WTC11 (cell line): ENCODE data around the gene TFF1. TPM values are rescaled to one million over a fixed set of nuclear protein-coding genes. Genes with fewer than 3 reads are reported as not detected.
A peak's percentile ranks its signal among the peaks of the same experiment; 100 is the strongest.

Experiments used
- ATAC-seq: fragments of 200-7000 bp; cut with Tn5 transposase; 2 replicates; pipeline ENCODE4 v1.10.0; 2021; ENCODE audit warnings: mild to moderate bottlenecking, moderate library complexity
- CTCF ChIA-PET: fragments of 300-600 bp; sonication (Branson Sonifier 250); formaldehyde crosslinking; loops from one replicate; lab custom pipeline; 2021; ENCODE audit warnings: antibody characterized with exemption; lab: Charles Lee
- POLR2A ChIA-PET: fragments of 350-600 bp; sonication (Branson Sonifier 250); formaldehyde crosslinking; loops from one replicate; lab custom pipeline; 2021; ENCODE audit warnings: antibody characterized with exemption; lab: Charles Lee
- DNase-seq: peaks from one replicate; pipeline ENCODE4 v3.0.0; 2021; ENCODE audit warnings: low spot score
- H3K27ac Mint-ChIP-seq: 2 replicates; pipeline ENCODE4 v1.8.0; 2021; ENCODE audit warnings: mixed read lengths
- H3K27me3 Mint-ChIP-seq: 2 replicates; pipeline ENCODE4 v1.8.0; 2021; ENCODE audit warnings: low read depth, mild to moderate bottlenecking, moderate library complexity, mixed read lengths
- H3K36me3 Mint-ChIP-seq: 2 replicates; pipeline ENCODE4 v1.8.0; 2021; ENCODE audit warnings: mixed read lengths
- H3K4me1 Mint-ChIP-seq: 2 replicates; pipeline ENCODE4 v1.8.0; 2022; ENCODE audit warnings: mixed read lengths
- H3K4me3 Mint-ChIP-seq: 2 replicates; pipeline ENCODE4 v1.8.0; 2021; ENCODE audit warnings: mild to moderate bottlenecking, moderate library complexity, mixed read lengths
- H3K9me3 Mint-ChIP-seq: 2 replicates; pipeline ENCODE4 v1.8.0; 2021; ENCODE audit warnings: mixed read lengths
- CBFB ChIP-seq: sonication (generic); formaldehyde crosslinking; IDR thresholded peaks from 2 replicates; pipeline ENCODE4 v1.8.1; 2022; ENCODE audit warnings: mild to moderate bottlenecking, low read depth, missing genetic modification reagents
- ELF4 ChIP-seq: sonication (generic); formaldehyde crosslinking; IDR thresholded peaks from 2 replicates; pipeline ENCODE4 v1.8.1; 2022; ENCODE audit warnings: low read depth, mild to moderate bottlenecking, moderate library complexity, missing genetic modification reagents
- GABPB1 ChIP-seq: sonication (generic); formaldehyde crosslinking; IDR thresholded peaks from 2 replicates; pipeline ENCODE4 v1.8.1; 2023; ENCODE audit warnings: mild to moderate bottlenecking, missing genetic modification reagents
- JAZF1 ChIP-seq: fragments of 250-450 bp; sonication (Bioruptor Pico); IDR thresholded peaks from 2 replicates; pipeline ENCODE4 v1.9.0; 2021; ENCODE audit warnings: moderate library complexity, mild to moderate bottlenecking, inconsistent platforms
- NFATC4 ChIP-seq: fragments of 250-450 bp; sonication (Bioruptor Pico); IDR thresholded peaks from 2 replicates; pipeline ENCODE4 v1.9.0; 2021; ENCODE audit warnings: mild to moderate bottlenecking
- TEAD1 ChIP-seq: sonication (generic); formaldehyde crosslinking; IDR thresholded peaks from 2 replicates; pipeline ENCODE4 v1.8.0; 2022; ENCODE audit warnings: mild to moderate bottlenecking, missing genetic modification reagents
- TEAD4 ChIP-seq: sonication (generic); formaldehyde crosslinking; IDR thresholded peaks from 2 replicates; pipeline ENCODE4 v1.8.0; 2022; ENCODE audit warnings: mild to moderate bottlenecking, missing genetic modification reagents
- ZNF263 ChIP-seq: sonication (generic); formaldehyde crosslinking; IDR thresholded peaks from 2 replicates; pipeline ENCODE4 v1.8.1; 2022; ENCODE audit warnings: low read depth, mild to moderate bottlenecking, moderate library complexity, missing genetic modification reagents
- ZNF423 ChIP-seq: fragments of 250-450 bp; sonication (Bioruptor Pico); IDR thresholded peaks from 2 replicates; pipeline ENCODE4 v2.1.2; 2022; ENCODE audit warnings: mild to moderate bottlenecking, moderate library complexity
- total RNA-seq: library from RNA; stranded (reverse); gene quantifications from 3 replicates; pipeline ENCODE4 v1.2.3, GENCODE V29; 2021
- TF ChIP-seq, protein P1 (sequence below): sonication (generic); formaldehyde crosslinking; conservative IDR thresholded peaks from 2 replicates; pipeline ENCODE4 v1.8.1; 2023; ENCODE audit warnings: mild to moderate bottlenecking, low read depth, missing genetic modification reagents, moderate library complexity
- TF ChIP-seq, protein P2 (sequence below): sonication (generic); formaldehyde crosslinking; IDR thresholded peaks from 2 replicates; pipeline ENCODE4 v1.8.0; 2022; ENCODE audit warnings: mild to moderate bottlenecking, missing genetic modification reagents
- TF ChIP-seq, protein P3 (sequence below): fragments of 250-450 bp; sonication (Bioruptor Pico); IDR thresholded peaks from 2 replicates; pipeline ENCODE4 v1.9.0; 2021; ENCODE audit warnings: moderate library complexity, mild to moderate bottlenecking, inconsistent platforms, borderline replicate concordance
- TF ChIP-seq, protein P4 (sequence below): fragments of 250-450 bp; sonication (Bioruptor Pico); IDR thresholded peaks from 2 replicates; pipeline ENCODE4 v1.9.0; 2021; ENCODE audit warnings: mild to moderate bottlenecking
- TF ChIP-seq, protein P5 (sequence below): fragments of 250-450 bp; sonication (Bioruptor Pico); IDR thresholded peaks from 2 replicates; pipeline ENCODE4 v1.8.0; 2021; ENCODE audit warnings: mild to moderate bottlenecking
- TF ChIP-seq, protein P6 (sequence below): sonication (generic); formaldehyde crosslinking; IDR thresholded peaks from 2 replicates; pipeline ENCODE4 v1.8.1; 2022; ENCODE audit warnings: low read depth, missing genetic modification reagents, borderline replicate concordance

Gene TFF1
- total RNA-seq, 1 experiment from 2014 or later = 0.81 TPM

DNA sequence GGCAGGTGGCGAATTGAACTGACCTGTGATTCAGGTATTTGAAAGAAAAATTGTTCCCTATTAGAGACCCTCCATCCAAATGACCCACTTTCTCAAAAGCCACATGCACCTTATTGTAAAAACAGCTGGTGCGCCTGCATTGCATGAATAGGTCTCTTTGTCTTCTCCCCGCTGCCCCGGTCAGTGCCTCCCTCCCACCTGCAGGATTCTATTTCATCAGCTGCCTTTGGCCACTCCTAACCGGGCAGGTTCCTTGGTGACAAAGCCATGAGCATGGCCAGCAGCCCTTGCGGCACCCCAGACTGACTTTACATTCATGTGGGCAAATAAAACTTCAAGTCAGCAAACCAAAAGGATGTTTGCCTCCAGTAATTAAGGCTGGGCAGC, 23.1 kb upstream of the TFF1 start:
- TF ChIP-seq, protein P1, sequence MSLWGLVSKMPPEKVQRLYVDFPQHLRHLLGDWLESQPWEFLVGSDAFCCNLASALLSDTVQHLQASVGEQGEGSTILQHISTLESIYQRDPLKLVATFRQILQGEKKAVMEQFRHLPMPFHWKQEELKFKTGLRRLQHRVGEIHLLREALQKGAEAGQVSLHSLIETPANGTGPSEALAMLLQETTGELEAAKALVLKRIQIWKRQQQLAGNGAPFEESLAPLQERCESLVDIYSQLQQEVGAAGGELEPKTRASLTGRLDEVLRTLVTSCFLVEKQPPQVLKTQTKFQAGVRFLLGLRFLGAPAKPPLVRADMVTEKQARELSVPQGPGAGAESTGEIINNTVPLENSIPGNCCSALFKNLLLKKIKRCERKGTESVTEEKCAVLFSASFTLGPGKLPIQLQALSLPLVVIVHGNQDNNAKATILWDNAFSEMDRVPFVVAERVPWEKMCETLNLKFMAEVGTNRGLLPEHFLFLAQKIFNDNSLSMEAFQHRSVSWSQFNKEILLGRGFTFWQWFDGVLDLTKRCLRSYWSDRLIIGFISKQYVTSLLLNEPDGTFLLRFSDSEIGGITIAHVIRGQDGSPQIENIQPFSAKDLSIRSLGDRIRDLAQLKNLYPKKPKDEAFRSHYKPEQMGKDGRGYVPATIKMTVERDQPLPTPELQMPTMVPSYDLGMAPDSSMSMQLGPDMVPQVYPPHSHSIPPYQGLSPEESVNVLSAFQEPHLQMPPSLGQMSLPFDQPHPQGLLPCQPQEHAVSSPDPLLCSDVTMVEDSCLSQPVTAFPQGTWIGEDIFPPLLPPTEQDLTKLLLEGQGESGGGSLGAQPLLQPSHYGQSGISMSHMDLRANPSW (CRISPR knock-in tag) = no peak
- TF ChIP-seq ELF4 (CRISPR knock-in tag) (no peak), TEAD1 (CRISPR knock-in tag) (no peak), GABPB1 (CRISPR knock-in tag) (peak; percentile 98), NFATC4 (CRISPR knock-in tag) (no peak)
- TF ChIP-seq, protein P2, sequence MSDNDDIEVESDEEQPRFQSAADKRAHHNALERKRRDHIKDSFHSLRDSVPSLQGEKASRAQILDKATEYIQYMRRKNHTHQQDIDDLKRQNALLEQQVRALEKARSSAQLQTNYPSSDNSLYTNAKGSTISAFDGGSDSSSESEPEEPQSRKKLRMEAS (CRISPR knock-in tag) = peak; percentile 56; the same call in 1 of the 2 replicates
- TF ChIP-seq, protein P3, sequence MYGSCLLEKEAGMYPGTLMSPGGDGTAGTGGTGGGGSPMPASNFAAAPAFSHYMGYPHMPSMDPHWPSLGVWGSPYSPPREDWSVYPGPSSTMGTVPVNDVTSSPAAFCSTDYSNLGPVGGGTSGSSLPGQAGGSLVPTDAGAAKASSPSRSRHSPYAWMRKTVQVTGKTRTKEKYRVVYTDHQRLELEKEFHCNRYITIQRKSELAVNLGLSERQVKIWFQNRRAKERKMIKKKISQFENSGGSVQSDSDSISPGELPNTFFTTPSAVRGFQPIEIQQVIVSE (CRISPR knock-in tag) = no peak
- TF ChIP-seq, protein P4, sequence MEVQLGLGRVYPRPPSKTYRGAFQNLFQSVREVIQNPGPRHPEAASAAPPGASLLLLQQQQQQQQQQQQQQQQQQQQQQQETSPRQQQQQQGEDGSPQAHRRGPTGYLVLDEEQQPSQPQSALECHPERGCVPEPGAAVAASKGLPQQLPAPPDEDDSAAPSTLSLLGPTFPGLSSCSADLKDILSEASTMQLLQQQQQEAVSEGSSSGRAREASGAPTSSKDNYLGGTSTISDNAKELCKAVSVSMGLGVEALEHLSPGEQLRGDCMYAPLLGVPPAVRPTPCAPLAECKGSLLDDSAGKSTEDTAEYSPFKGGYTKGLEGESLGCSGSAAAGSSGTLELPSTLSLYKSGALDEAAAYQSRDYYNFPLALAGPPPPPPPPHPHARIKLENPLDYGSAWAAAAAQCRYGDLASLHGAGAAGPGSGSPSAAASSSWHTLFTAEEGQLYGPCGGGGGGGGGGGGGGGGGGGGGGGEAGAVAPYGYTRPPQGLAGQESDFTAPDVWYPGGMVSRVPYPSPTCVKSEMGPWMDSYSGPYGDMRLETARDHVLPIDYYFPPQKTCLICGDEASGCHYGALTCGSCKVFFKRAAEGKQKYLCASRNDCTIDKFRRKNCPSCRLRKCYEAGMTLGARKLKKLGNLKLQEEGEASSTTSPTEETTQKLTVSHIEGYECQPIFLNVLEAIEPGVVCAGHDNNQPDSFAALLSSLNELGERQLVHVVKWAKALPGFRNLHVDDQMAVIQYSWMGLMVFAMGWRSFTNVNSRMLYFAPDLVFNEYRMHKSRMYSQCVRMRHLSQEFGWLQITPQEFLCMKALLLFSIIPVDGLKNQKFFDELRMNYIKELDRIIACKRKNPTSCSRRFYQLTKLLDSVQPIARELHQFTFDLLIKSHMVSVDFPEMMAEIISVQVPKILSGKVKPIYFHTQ = no peak
- Mint-ChIP-seq H3K27me3 (peaks cover 8% of the 10 kb centered on the region; the same call in 1 of the 2 replicates), H3K4me1 (peaks cover 31% of the 10 kb centered on the region), H3K9me3 (0 out of 2 replicates have a peak, but pooled peaks cover 5% of the 10 kb centered on the region), H3K36me3 (no peaks in the 10 kb centered on the region; the same call in 1 of the 2 replicates), H3K27ac (peak overlapping the region; percentile 74), H3K4me3 (no peak overlapping the region)
- ATAC-seq = peak; percentile 61
- POLR2A ChIA-PET = interaction anchor here (1.0 kb wide), 1 partner anchor 15 kb away, joined by 3 read pairs; no protein-coding TSS in a partner anchor
- CTCF ChIA-PET = interaction anchor here (0.6 to 2.9 kb wide), 8 partner anchors 15 to 205 kb away, joined by 3 to 20 read pairs (median 4); no protein-coding TSS in a partner anchor
- peak; percentile 38 for DNase-seq

DNA sequence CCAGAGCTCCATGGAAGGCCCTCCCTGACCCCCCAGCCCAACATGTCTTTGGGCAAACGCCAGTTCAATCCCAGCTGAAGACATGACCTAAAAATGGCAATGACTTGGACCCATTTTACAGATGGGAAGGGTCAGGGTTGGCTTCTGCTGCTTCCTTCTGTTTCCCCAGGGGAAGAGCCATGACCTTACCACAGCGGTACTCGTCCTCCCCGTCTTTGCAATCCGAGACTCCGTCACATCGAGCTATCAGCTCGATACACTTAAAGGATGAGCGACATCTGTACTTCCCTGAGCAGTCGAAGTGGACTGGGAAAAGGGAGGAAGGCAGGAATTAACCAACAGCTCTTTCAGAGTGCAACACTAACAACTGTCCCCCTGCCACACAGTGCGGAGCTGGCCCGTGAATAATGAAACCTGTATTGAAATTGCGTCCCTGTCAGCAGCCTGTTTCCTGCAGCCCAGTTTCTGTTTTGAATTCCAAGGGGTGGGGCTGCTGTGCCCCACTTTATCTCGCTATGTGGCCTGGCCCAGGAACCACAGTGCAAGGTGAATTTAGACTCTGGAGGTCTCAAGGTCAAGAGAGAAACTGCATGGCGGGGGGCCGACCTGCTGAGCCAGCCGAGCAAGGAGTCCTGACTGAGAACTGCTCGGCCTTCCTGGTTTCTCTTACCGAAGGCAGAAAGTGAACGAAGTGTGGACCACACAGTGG, 22.6 kb upstream of the TFF1 start:
- peak; percentile 71 for TF ChIP-seq TEAD1 (CRISPR knock-in tag)
- no peak for TF ChIP-seq CBFB
- peak; percentile 87 for TF ChIP-seq TEAD4
- TF ChIP-seq ZNF423 (CRISPR knock-in tag) = peak; percentile 52; the same call in 1 of the 2 replicates
- TF ChIP-seq ZNF263 (CRISPR knock-in tag) = no peak
- H3K27me3 Mint-ChIP-seq = peaks cover 8% of the 10 kb centered on the region; the same call in 1 of the 2 replicates
- ChIA-PET CTCF (interaction anchor here (0.6 to 2.9 kb wide), 7 partner anchors 14 to 79 kb away, joined by 3 to 20 read pairs (median 4); no protein-coding TSS in a partner anchor), POLR2A (interaction anchor here (1.0 kb wide), 1 partner anchor 14 kb away, joined by 3 read pairs; no protein-coding TSS in a partner anchor)
- peak; percentile 54 for ATAC-seq
- H3K4me3 Mint-ChIP-seq = no peak overlapping the region; the same call in 1 of the 2 replicates
- H3K27ac Mint-ChIP-seq = peak overlapping the region; percentile 74
- 0 out of 2 replicates have a peak, but pooled peaks cover 5% of the 10 kb centered on the region for H3K9me3 Mint-ChIP-seq
- peaks cover 31% of the 10 kb centered on the region for H3K4me1 Mint-ChIP-seq
- DNase-seq = peak; percentile 52
- no peaks in the 10 kb centered on the region; the same call in 1 of the 2 replicates for H3K36me3 Mint-ChIP-seq

DNA sequence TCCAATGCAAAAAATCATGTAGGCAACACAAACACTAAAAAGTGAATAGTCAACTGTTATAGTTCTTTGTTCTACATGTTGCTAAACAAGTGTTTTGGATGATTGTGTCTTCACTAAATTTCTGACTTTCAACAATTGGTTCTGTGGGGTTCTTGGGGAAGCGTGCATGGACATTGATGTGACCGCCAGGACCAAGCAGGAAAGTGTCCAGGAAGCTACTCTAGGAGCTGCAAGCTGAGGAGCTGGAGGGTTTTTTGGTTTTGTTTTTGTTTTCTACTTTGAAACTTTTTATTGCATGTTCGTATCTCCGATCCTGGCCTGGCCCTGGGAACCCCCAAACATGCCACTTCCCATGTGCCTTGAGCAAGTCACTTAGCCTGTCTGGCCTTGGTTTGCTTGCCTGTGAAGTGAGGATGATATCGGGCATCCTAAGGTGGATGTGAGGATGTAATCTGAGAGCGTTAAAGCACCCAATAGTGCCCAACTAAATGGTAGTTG, 21.6 kb upstream of the TFF1 start:
- Mint-ChIP-seq H3K27me3 (peaks cover 8% of the 10 kb centered on the region; the same call in 1 of the 2 replicates), H3K4me1 (peaks cover 31% of the 10 kb centered on the region), H3K36me3 (no peaks in the 10 kb centered on the region; the same call in 1 of the 2 replicates), H3K27ac (no peak overlapping the region), H3K9me3 (0 out of 2 replicates have a peak, but pooled peaks cover 5% of the 10 kb centered on the region), H3K4me3 (no peak overlapping the region)
- ChIA-PET CTCF (interaction anchor here (0.6 to 2.9 kb wide), 5 partner anchors 23 to 642 kb away, joined by 3 to 20 read pairs (median 4); no protein-coding TSS in a partner anchor), POLR2A (interaction anchor here (0.6 kb wide), 2 partner anchors 10 to 18 kb away, joined by 3 to 5 read pairs; no protein-coding TSS in a partner anchor)
- TF ChIP-seq, protein P5, sequence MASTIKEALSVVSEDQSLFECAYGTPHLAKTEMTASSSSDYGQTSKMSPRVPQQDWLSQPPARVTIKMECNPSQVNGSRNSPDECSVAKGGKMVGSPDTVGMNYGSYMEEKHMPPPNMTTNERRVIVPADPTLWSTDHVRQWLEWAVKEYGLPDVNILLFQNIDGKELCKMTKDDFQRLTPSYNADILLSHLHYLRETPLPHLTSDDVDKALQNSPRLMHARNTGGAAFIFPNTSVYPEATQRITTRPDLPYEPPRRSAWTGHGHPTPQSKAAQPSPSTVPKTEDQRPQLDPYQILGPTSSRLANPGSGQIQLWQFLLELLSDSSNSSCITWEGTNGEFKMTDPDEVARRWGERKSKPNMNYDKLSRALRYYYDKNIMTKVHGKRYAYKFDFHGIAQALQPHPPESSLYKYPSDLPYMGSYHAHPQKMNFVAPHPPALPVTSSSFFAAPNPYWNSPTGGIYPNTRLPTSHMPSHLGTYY (CRISPR knock-in tag) = no peak
- TF ChIP-seq JAZF1 (CRISPR knock-in tag) = no peak
- TF ChIP-seq, protein P6, sequence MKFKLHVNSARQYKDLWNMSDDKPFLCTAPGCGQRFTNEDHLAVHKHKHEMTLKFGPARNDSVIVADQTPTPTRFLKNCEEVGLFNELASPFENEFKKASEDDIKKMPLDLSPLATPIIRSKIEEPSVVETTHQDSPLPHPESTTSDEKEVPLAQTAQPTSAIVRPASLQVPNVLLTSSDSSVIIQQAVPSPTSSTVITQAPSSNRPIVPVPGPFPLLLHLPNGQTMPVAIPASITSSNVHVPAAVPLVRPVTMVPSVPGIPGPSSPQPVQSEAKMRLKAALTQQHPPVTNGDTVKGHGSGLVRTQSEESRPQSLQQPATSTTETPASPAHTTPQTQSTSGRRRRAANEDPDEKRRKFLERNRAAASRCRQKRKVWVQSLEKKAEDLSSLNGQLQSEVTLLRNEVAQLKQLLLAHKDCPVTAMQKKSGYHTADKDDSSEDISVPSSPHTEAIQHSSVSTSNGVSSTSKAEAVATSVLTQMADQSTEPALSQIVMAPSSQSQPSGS = no peak
- ATAC-seq (no peak), DNase-seq (no peak)
